Islet of Langerhans (tissue), 1 donor: ENCODE results near the gene MTHFD2.

Experiments used
- FAIRE-seq: peaks from one replicate; lab custom pipeline; 2011; peaks lifted over from hg19 to GRCh38; lab: Jason Lieb, UNC

Gene MTHFD2

GRCh38 chr2:74267068-74267467, 68.7 kb downstream of the MTHFD2 start:
- no peak for FAIRE-seq
